Osteocyte (in vitro differentiated cells): ENCODE data around the gene ZNG1C. TPM values are rescaled to one million over a fixed set of nuclear protein-coding genes. Genes with fewer than 3 reads are reported as not detected.
"Not testable (repeated sequence)": the region's sequence is repeated elsewhere in the genome, so short reads cannot be mapped to it uniquely, and the experiment has no call there.

ENCODE experiments used
- DNase-seq: peaks from one replicate; pipeline ENCODE4 v3.0.0; 2021; ENCODE audit warnings: mixed read lengths; ENCODE audit not compliant: unreplicated experiment; ENCODE audit errors: extremely low spot score
- H3K27ac Mint-ChIP-seq: one replicate; pipeline ENCODE4 v1.8.0; 2021; ENCODE audit warnings: mild to moderate bottlenecking, mixed read lengths; ENCODE audit not compliant: unreplicated experiment
- H3K27me3 Mint-ChIP-seq: one replicate; pipeline ENCODE4 v1.8.0; 2021; ENCODE audit warnings: mixed read lengths; ENCODE audit not compliant: unreplicated experiment
- H3K36me3 Mint-ChIP-seq: one replicate; pipeline ENCODE4 v1.8.0; 2021; ENCODE audit warnings: mixed read lengths; ENCODE audit not compliant: unreplicated experiment
- H3K4me1 Mint-ChIP-seq: one replicate; pipeline ENCODE4 v1.8.0; 2021; ENCODE audit warnings: mixed read lengths; ENCODE audit not compliant: unreplicated experiment
- H3K4me3 Mint-ChIP-seq: one replicate; pipeline ENCODE4 v1.8.0; 2021; ENCODE audit warnings: mild to moderate bottlenecking, moderate library complexity, mixed read lengths; ENCODE audit not compliant: unreplicated experiment
- H3K9me3 Mint-ChIP-seq: one replicate; pipeline ENCODE4 v1.8.0; 2021; ENCODE audit warnings: mixed read lengths; ENCODE audit not compliant: unreplicated experiment
- total RNA-seq: library from RNA; stranded (reverse); gene quantifications from 2 replicates; pipeline ENCODE4 v1.2.1, GENCODE V29; 2021
- TF ChIP-seq, protein P1 (sequence below): fragments of 200-600 bp; sonication (generic); IDR thresholded peaks from 2 replicates; pipeline ENCODE4 v1.5.0; 2021; ENCODE audit warnings: antibody characterized with exemption, mild to moderate bottlenecking, moderate library complexity

ZNG1C gene
- total RNA-seq, 1 donor from 2014 or later, result 25.4 TPM

DNA sequence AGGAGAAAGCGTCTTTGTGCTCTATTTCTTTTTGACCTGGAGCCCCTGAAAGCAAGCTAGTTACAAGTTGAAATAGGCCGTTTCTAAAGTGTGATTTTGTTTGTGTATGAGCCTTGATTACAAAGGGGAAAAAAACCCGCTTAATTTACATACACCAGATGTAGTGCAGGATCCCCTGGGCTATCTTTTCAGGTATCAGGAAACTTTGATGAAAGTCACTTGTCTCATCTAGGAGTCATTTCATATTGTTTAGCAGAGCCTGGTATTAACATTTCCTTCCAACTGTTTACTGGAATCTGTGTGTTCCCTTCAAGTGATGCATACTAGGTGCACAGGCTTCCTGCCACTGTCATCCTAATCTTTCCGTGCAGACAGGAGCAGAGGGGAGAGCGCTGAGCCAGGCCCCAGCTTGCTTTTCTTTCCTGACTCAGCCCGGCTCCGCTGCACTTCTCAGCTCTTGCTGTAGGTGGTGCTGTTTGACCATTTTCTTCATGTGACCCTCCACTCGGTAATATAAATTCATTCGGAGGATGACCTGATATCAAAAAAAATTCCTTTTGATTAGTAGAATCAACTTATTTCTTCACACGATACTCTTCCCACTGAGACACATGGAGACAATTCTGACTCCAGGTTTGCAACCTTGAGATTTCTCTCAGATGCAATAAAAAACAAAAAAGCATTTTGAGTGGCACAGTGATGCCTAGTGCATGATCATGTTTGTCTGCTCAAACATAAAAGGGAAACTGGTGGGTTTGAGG lies 100.7 kb downstream of the ZNG1C start:
- H3K4me1 Mint-ChIP-seq, H3K9me3 Mint-ChIP-seq, H3K4me3 Mint-ChIP-seq, H3K36me3 Mint-ChIP-seq, DNase-seq, H3K27ac Mint-ChIP-seq: not testable (repeated sequence)
- TF ChIP-seq, protein P1, sequence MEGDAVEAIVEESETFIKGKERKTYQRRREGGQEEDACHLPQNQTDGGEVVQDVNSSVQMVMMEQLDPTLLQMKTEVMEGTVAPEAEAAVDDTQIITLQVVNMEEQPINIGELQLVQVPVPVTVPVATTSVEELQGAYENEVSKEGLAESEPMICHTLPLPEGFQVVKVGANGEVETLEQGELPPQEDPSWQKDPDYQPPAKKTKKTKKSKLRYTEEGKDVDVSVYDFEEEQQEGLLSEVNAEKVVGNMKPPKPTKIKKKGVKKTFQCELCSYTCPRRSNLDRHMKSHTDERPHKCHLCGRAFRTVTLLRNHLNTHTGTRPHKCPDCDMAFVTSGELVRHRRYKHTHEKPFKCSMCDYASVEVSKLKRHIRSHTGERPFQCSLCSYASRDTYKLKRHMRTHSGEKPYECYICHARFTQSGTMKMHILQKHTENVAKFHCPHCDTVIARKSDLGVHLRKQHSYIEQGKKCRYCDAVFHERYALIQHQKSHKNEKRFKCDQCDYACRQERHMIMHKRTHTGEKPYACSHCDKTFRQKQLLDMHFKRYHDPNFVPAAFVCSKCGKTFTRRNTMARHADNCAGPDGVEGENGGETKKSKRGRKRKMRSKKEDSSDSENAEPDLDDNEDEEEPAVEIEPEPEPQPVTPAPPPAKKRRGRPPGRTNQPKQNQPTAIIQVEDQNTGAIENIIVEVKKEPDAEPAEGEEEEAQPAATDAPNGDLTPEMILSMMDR, result peak; percentile 26
- H3K27me3 Mint-ChIP-seq, result peaks cover 21% of the 10 kb centered on the region

DNA sequence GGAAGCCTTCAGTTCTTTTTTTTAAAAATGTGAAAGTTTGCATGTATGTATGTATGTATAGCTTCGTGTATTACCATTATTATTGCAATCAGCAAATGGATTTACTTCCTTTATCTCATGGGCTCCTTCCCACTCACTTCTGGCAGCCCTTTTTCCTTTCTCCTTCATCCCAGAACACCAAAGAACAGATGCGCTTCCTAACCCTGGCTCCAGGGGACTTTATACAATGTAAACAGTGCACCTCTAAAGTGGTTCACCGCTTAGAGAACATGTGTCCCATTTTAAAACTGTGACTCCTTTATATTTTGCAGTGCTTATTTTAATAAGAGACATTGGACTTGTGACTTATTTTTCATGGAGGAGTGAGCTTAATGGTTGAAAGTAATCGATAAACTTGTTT lies 101.5 kb downstream of the ZNG1C start:
- not testable (repeated sequence) for H3K9me3 Mint-ChIP-seq, H3K27ac Mint-ChIP-seq, DNase-seq, H3K4me3 Mint-ChIP-seq, H3K4me1 Mint-ChIP-seq, H3K36me3 Mint-ChIP-seq
- peaks cover 19% of the 10 kb centered on the region for H3K27me3 Mint-ChIP-seq

DNA sequence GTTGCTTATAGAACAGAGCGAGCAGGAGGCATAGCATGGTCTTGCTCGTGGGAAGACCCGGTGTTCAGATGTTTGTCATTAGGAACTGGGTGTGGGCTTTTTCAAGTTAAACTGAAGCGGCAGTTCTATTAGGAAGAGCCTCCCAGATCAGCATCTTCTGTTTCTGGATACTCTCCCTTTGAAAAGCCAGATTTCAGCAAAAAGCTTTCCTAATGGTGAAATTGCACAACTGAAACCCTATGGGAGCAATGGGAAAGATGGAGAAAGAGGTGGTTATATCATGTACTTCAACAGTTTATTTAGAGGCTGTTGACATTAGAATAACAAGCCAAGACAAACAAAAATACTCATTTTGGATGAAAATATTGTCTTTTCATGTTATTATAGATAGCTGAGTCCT lies 102.2 kb downstream of the ZNG1C start:
- not testable (repeated sequence) for H3K36me3 Mint-ChIP-seq, H3K4me3 Mint-ChIP-seq, H3K9me3 Mint-ChIP-seq, DNase-seq, H3K4me1 Mint-ChIP-seq, H3K27ac Mint-ChIP-seq
- peaks cover 25% of the 10 kb centered on the region for H3K27me3 Mint-ChIP-seq

Other genes with a start within 250 kb of the ZNG1C start
- gene FOXD4L3, start 60.9 kb downstream of the ZNG1C start, total RNA-seq, result 0.26 TPM in 1 of 2 replicates, not detected in the other
- not detected in 2 replicates for gene PGM5, start 114.6 kb downstream of the ZNG1C start, total RNA-seq